Measurements from ENCODE around the gene IL15RA. TPM values are rescaled to one million over a fixed set of nuclear protein-coding genes. Genes with fewer than 3 reads are reported as not detected.

Gene IL15RA
- total RNA-seq, 1 donor from 2014 or later: not detected

- no peak overlapping the region for H3K27ac Mint-ChIP-seq
- Histone ChIP-seq H3K4me3 (no peak overlapping the region), H3K4me2 (no peak overlapping the region), H3K27ac (no peak overlapping the region), H3K79me2 (ENCODE audit: low read depth) (no peaks in the 10 kb centered on the region), H3K9ac (no peak overlapping the region), H3K9me3 (ENCODE audit: low read depth) (no peaks in the 10 kb centered on the region), H3F3A (ENCODE audit: low read depth) (peaks cover 8% of the 10 kb centered on the region), H4K20me1 (ENCODE audit: low read depth) (peaks cover 3% of the 10 kb centered on the region), H2AFZ (replicated peaks) (no peak overlapping the region), H3K36me3 (no peaks in the 10 kb centered on the region), H3K4me1 (peaks cover 3% of the 10 kb centered on the region), H3K27me3 (peaks cover 48% of the 10 kb centered on the region)
- H3K4me3 Mint-ChIP-seq: no peak overlapping the region
- H3K4me1 Mint-ChIP-seq: peaks cover 15% of the 10 kb centered on the region
- DNase-seq (ENCODE audit: low spot score): no peak
- peaks cover 4% of the 10 kb centered on the region for H3K9me3 Mint-ChIP-seq
- H3K27me3 Mint-ChIP-seq (ENCODE audit: insufficient read depth, low read depth): peaks cover 24% of the 10 kb centered on the region
- no peaks in the 10 kb centered on the region for H3K36me3 Mint-ChIP-seq
- TF ChIP-seq EZH2 (IDR thresholded peaks at IDR 0.05) (no peak), EZH2phosphoT487 (IDR thresholded peaks at IDR 0.05) (no peak)
- TF ChIP-seq, protein P1, sequence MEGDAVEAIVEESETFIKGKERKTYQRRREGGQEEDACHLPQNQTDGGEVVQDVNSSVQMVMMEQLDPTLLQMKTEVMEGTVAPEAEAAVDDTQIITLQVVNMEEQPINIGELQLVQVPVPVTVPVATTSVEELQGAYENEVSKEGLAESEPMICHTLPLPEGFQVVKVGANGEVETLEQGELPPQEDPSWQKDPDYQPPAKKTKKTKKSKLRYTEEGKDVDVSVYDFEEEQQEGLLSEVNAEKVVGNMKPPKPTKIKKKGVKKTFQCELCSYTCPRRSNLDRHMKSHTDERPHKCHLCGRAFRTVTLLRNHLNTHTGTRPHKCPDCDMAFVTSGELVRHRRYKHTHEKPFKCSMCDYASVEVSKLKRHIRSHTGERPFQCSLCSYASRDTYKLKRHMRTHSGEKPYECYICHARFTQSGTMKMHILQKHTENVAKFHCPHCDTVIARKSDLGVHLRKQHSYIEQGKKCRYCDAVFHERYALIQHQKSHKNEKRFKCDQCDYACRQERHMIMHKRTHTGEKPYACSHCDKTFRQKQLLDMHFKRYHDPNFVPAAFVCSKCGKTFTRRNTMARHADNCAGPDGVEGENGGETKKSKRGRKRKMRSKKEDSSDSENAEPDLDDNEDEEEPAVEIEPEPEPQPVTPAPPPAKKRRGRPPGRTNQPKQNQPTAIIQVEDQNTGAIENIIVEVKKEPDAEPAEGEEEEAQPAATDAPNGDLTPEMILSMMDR (IDR thresholded peaks at IDR 0.05): no peak
Measured at GRCh38 chr10:5971886-5972285, 5.5 kb downstream of the IL15RA start.

GRCh38 chr10:5971315-5971832, 6.0 kb downstream of the IL15RA start:
- H3K27me3 ChIP-seq: peaks cover 43% of the 10 kb centered on the region
- TF ChIP-seq EZH2phosphoT487 (IDR thresholded peaks at IDR 0.05) (no peak), EZH2 (IDR thresholded peaks at IDR 0.05) (no peak)
- TF ChIP-seq, protein P1 (IDR thresholded peaks at IDR 0.05): no peak
- H3K4me3 ChIP-seq: no peak overlapping the region
- H4K20me1 ChIP-seq (ENCODE audit: low read depth): no peaks in the 10 kb centered on the region
- H3K9ac ChIP-seq: no peak overlapping the region
- H3K27me3 Mint-ChIP-seq (ENCODE audit: insufficient read depth, low read depth): peaks cover 20% of the 10 kb centered on the region
- H3K79me2 ChIP-seq (ENCODE audit: low read depth): no peaks in the 10 kb centered on the region
- peaks cover 4% of the 10 kb centered on the region for H3K9me3 Mint-ChIP-seq
- no peak overlapping the region for H2AFZ ChIP-seq (replicated peaks)
- H3K27ac ChIP-seq: no peak overlapping the region
- no peaks in the 10 kb centered on the region for H3K9me3 ChIP-seq (ENCODE audit: low read depth)
- H3K4me1 Mint-ChIP-seq: peaks cover 12% of the 10 kb centered on the region
- H3K36me3 ChIP-seq: no peaks in the 10 kb centered on the region
- H3K27ac Mint-ChIP-seq: no peak overlapping the region
- no peak for DNase-seq (ENCODE audit: low spot score)
- no peak overlapping the region for H3K4me2 ChIP-seq
- H3K4me3 Mint-ChIP-seq: no peak overlapping the region
- peaks cover 3% of the 10 kb centered on the region for H3F3A ChIP-seq (ENCODE audit: low read depth)
- no peaks in the 10 kb centered on the region for H3K36me3 Mint-ChIP-seq
- H3K4me1 ChIP-seq: no peaks in the 10 kb centered on the region

DNA sequence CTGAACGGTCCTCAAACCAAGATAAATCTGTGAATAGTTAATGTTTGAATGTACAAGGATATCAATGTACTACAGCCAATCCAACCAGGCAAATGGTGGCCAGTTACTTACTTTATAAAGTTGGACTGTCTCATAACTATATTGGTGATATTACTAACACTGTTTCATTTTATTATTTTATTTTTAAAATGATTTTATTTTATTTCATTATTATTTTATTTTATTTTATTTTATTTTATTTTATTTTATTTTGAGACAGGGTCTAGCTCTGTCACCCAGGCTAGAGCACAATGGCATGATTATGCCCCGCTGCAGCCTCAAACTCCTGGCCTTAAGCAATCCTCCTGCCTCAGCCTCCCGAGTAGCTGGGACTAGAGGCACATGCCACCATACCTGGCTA, 6.8 kb downstream of the IL15RA start:
- Mint-ChIP-seq H3K9me3 (peaks cover 4% of the 10 kb centered on the region), H3K4me3 (no peak overlapping the region), H3K27ac (no peak overlapping the region), H3K4me1 (peaks cover 6% of the 10 kb centered on the region), H3K27me3 (ENCODE audit: insufficient read depth, low read depth) (peaks cover 14% of the 10 kb centered on the region), H3K36me3 (no peaks in the 10 kb centered on the region)
- no peaks in the 10 kb centered on the region for H3K36me3 ChIP-seq
- no peak overlapping the region for H3K4me3 ChIP-seq
- no peak for TF ChIP-seq EZH2phosphoT487 (IDR thresholded peaks at IDR 0.05)
- TF ChIP-seq, protein P1 (IDR thresholded peaks at IDR 0.05): no peak
- TF ChIP-seq EZH2 (IDR thresholded peaks at IDR 0.05): no peak
- no peak overlapping the region for H3K27ac ChIP-seq
- H3F3A ChIP-seq (ENCODE audit: low read depth): no peaks in the 10 kb centered on the region
- H2AFZ ChIP-seq (replicated peaks): no peak overlapping the region
- no peaks in the 10 kb centered on the region for H3K4me1 ChIP-seq
- H4K20me1 ChIP-seq (ENCODE audit: low read depth): no peaks in the 10 kb centered on the region
- no peaks in the 10 kb centered on the region for H3K79me2 ChIP-seq (ENCODE audit: low read depth)
- no peak overlapping the region for H3K4me2 ChIP-seq
- no peaks in the 10 kb centered on the region for H3K9me3 ChIP-seq (ENCODE audit: low read depth)
- H3K9ac ChIP-seq: no peak overlapping the region
- no peak for DNase-seq (ENCODE audit: low spot score)
- peaks cover 34% of the 10 kb centered on the region for H3K27me3 ChIP-seq

Measured in neural progenitor cell (in vitro differentiated cells).